AG04449 (cell line): ENCODE data around the gene CRYBA2.

Experiments used
- CTCF ChIA-PET: fragments of 350-600 bp; formaldehyde crosslinking; extraction: SDS; loops from one replicate; lab custom pipeline; 2021; ENCODE audit warnings: antibody characterized with exemption; lab: Yijun Ruan, JAX
- POLR2A ChIA-PET: fragments of 400-600, 350-600 bp; formaldehyde crosslinking; extraction: SDS; loops from one replicate; lab custom pipeline; 2020; ENCODE audit warnings: antibody characterized with exemption, inconsistent platforms; lab: Yijun Ruan, JAX
- DNase-seq: peaks from one replicate; pipeline ENCODE4 v3.0.0-alpha.2; 2010; ENCODE audit warnings: low read depth, low spot score
- H3K4me3 ChIP-seq: 2 replicates; pipeline ENCODE4 v1.5.1; 2011; ENCODE audit warnings: low read depth, mild to moderate bottlenecking, control low read depth, low read length
- CTCF ChIP-seq: IDR thresholded peaks from one replicate; pipeline ENCODE4 v1.5.1; 2011; ENCODE audit warnings: mild to moderate bottlenecking, moderate library complexity, low read length, control low read depth, inconsistent platforms; ENCODE audit not compliant: insufficient read depth; ENCODE audit errors: missing control alignments

Gene CRYBA2

DNA sequence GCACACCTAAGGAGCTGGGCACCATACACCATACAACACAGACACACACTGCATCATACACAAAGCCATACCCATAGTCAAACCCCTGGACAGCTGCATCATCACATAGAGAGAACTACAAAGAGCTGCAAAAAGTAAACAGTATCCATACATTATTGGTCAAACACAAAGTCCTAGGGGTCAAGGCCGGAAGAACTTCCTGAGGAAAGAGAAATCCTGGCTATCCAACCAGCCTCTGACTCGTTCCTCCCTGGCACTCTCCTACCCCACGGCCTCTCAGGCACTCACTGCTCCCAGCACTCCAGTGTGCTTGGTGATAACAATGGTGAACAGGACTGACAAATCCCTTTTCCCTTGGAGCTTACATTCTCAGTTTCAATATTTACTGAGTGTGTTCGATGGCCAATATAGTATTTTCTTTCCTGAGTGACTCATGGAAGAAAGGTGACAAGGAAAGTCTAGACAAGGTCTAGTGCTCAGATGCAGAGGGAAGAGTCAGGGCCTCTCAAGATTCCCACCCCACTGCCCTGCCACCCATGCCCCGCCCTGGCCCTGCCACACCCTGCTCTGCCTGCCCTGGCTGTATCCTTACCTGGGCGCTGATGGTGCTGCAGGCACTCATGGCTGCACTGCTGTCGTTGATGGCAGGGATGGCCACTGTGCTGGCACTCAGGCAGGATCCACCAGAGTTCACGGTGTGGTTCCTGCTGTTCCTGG, 44.7 kb upstream of the CRYBA2 start:
- ChIA-PET CTCF (interaction anchor here (0.6 to 7.8 kb wide), 9 partner anchors 10 to 119 kb away, joined by 3 to 104 read pairs (median 3); partner anchors contain the start of gene IHH), POLR2A (no interaction called here)

DNA sequence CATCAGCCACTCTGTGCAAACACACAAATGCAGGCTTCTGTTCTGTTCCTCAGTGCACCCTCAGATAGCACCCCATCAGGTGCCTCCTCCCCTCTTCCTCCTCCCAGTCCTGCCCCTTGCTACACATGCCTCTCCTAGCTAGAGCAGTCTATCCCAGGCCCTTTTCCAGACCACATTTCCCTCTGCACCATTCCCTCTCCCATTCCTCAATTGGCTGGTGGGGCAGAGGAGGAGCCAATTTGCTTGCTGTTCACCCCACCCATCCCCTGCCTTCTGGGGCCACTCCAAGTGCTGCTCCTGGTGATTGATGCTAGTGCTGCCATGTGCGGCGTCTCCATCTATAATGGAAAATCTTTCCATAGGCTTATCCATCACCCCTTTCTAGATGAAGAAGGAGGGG, 42.7 kb upstream of the CRYBA2 start:
- no peak overlapping the region for H3K4me3 ChIP-seq
- CTCF ChIA-PET, result interaction anchor here (1.1 to 7.8 kb wide), 3 partner anchors 8 to 84 kb away, joined by 3 to 104 read pairs (median 7); no protein-coding TSS in a partner anchor
- POLR2A ChIA-PET, result no interaction called here
- DNase-seq, result no peak
- no peak for TF ChIP-seq CTCF

More for the DNA sequence above, 44.7 kb upstream of the CRYBA2 start:
- no peak for TF ChIP-seq CTCF
- DNase-seq, result no peak
- H3K4me3 ChIP-seq, result no peak overlapping the region

- ChIA-PET POLR2A (no interaction called here), CTCF (interaction anchor here (1.0 to 11.4 kb wide), 3 partner anchors 11 to 121 kb away, joined by 3 to 366 read pairs (median 3); partner anchors contain the start of gene NHEJ1)
- no peak for DNase-seq
- no peak overlapping the region for H3K4me3 ChIP-seq
- TF ChIP-seq CTCF, result no peak
Observed at GRCh38 chr2:219034823-219035222, 41.6 kb upstream of the CRYBA2 start.

- ChIA-PET POLR2A (interaction anchor here (0.7 kb wide), 1 partner anchor 118 kb away, joined by 3 read pairs; no protein-coding TSS in a partner anchor), CTCF (interaction anchor here (2.4 to 11.4 kb wide), 5 partner anchors 8 to 123 kb away, joined by 10 to 366 read pairs (median 118); partner anchors contain the start of genes CFAP65 and NHEJ1)
- DNase-seq, result no peak
- no peak overlapping the region for H3K4me3 ChIP-seq
- no peak for TF ChIP-seq CTCF
Observed at GRCh38 chr2:219032051-219032745, 39.0 kb upstream of the CRYBA2 start.

DNA sequence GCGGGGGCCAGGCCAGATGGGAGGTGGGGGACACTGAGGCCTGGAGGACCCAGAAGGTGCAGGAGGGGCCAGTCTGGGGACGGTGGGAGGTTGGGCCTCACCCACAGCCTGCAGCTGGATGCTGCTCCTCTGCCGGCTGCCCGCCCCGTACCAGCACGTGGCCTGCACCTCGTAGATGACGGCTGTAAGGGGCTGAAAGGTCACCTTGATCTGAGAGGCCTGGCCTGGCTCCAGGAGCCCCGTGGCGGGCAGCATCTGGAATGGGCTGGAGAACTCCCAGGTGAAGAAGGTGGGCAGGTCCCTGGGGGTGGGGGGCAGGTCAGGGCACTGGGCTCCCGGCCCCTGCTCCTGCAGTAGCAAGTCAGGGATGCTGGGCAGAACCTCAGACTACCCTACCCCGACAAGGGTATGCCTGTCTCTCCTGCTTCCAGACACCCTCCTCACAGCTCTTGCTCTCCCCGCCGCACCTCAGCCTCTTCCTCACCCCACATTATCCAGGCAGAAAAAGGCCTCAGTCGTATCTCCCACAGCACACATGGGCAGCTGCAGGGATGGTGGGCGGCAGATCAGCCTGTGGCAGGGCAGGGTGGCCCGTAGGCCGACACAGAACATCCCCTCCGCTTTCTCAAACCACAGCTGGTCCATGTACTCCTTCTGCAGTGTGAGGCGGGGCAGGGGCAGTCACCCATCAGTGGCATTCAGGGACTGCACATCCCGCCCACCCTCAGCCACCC, 38.0 kb upstream of the CRYBA2 start:
- DNase-seq, result no peak
- POLR2A ChIA-PET, result interaction anchor here (0.7 kb wide), 1 partner anchor 119 kb away, joined by 3 read pairs; no protein-coding TSS in a partner anchor
- CTCF ChIA-PET, result interaction anchor here (1.0 to 11.4 kb wide), 14 partner anchors 9 to 267 kb away, joined by 3 to 366 read pairs (median 20); partner anchors contain the start of genes CFAP65 and NHEJ1
- no peak for TF ChIP-seq CTCF
- H3K4me3 ChIP-seq, result no peak overlapping the region
